IMR-90 (cell line): ENCODE data around the gene ZDHHC14. TPM values are rescaled to one million over a fixed set of nuclear protein-coding genes. Genes with fewer than 3 reads are reported as not detected.

Source experiments
- ATAC-seq: fragments of 200-7000 bp; cut with Tn5 transposase; 2 replicates; pipeline ENCODE4 v1.9.1; 2020; ENCODE audit warnings: low read depth, mild to moderate bottlenecking, moderate library complexity
- BruUV-seq: library from RNA; stranded (reverse); fragments of 400-500 nt; replicated peaks from 2 replicates; lab custom pipeline; 2021; lab: Mats Ljungman, UMichigan
- CTCF ChIA-PET: fragments of 300-600 bp; formaldehyde crosslinking; extraction: SDS; loops from one replicate; lab custom pipeline; 2021; ENCODE audit warnings: antibody characterized with exemption; lab: Yijun Ruan, JAX
- POLR2A ChIA-PET: fragments of 300-600 bp; sonication (Branson Sonifier 250); formaldehyde crosslinking; loops from one replicate; lab custom pipeline; 2022; ENCODE audit warnings: antibody characterized with exemption; ENCODE audit not compliant: unreplicated experiment; lab: Charles Lee
- DNase-seq: peaks from one replicate; pipeline ENCODE4 v3.0.0; 2013
- H2AFZ ChIP-seq: replicated peaks from 2 replicates; pipeline ENCODE3; 2013; ENCODE audit warnings: low read length, mild to moderate bottlenecking; ENCODE audit not compliant: poor library complexity
- H2AK5ac ChIP-seq: 2 replicates; pipeline ENCODE4 v1.6.1; 2013; ENCODE audit warnings: low read depth, low read length, inconsistent platforms
- H2AK9ac ChIP-seq: replicated peaks from 2 replicates; pipeline ENCODE3; 2013; ENCODE audit warnings: mild to moderate bottlenecking, low read depth, low read length, moderate library complexity; ENCODE audit not compliant: poor library complexity
- H2BK120ac ChIP-seq: 2 replicates; pipeline ENCODE4 v1.6.1; 2013; ENCODE audit warnings: low read depth, low read length, inconsistent platforms
- H2BK15ac ChIP-seq: 3 replicates; pipeline ENCODE4 v1.6.1; 2013; ENCODE audit warnings: low read depth, low read length, inconsistent platforms
- H2BK20ac ChIP-seq: 2 replicates; pipeline ENCODE4 v1.6.1; 2013; ENCODE audit warnings: low read depth, mild to moderate bottlenecking, inconsistent platforms, low read length, moderate library complexity
- H2BK5ac ChIP-seq: 2 replicates; pipeline ENCODE4 v1.6.1; 2013; ENCODE audit warnings: mild to moderate bottlenecking, low read depth, low read length, inconsistent platforms; ENCODE audit not compliant: poor library complexity, severe bottlenecking
- H3K14ac ChIP-seq: replicated peaks from 2 replicates; pipeline ENCODE4 v1.6.1; 2013; ENCODE audit warnings: low read depth, low read length, inconsistent platforms
- H3K18ac ChIP-seq: 2 replicates; pipeline ENCODE4 v1.6.1; 2013; ENCODE audit warnings: low read depth, low read length, control low read depth
- H3K23ac ChIP-seq: 2 replicates; pipeline ENCODE4 v1.6.1; 2013; ENCODE audit warnings: low read depth, low read length, inconsistent platforms
- H3K27ac ChIP-seq: 2 replicates; pipeline ENCODE4 v1.5.1; 2013; ENCODE audit warnings: mild to moderate bottlenecking, control low read depth, low read length; ENCODE audit not compliant: insufficient read depth
- H3K27me3 ChIP-seq: 2 replicates; pipeline ENCODE4 v1.6.1; 2013; ENCODE audit warnings: low read length; ENCODE audit not compliant: control insufficient read depth, insufficient read depth
- H3K36me3 ChIP-seq: 2 replicates; pipeline ENCODE4 v1.6.1; 2013; ENCODE audit warnings: low read length, mixed read lengths; ENCODE audit not compliant: control insufficient read depth, insufficient read depth
- H3K4ac ChIP-seq: 2 replicates; pipeline ENCODE4 v1.6.1; 2013; ENCODE audit warnings: low read depth, low read length, inconsistent platforms
- H3K4me1 ChIP-seq: 2 replicates; pipeline ENCODE4 v1.6.1; 2013; ENCODE audit warnings: low read length, mixed read lengths; ENCODE audit not compliant: control insufficient read depth, insufficient read depth
- H3K4me2 ChIP-seq: 2 replicates; pipeline ENCODE4 v1.6.1; 2013; ENCODE audit warnings: low read depth, mild to moderate bottlenecking, control low read depth, low read length, moderate library complexity
- H3K4me3 ChIP-seq: 2 replicates; pipeline ENCODE4 v1.5.1; 2013; ENCODE audit warnings: low read depth, mild to moderate bottlenecking, control low read depth, low read length, moderate library complexity; ENCODE audit not compliant: insufficient read depth
- H3K56ac ChIP-seq: 2 replicates; pipeline ENCODE4 v1.6.1; 2013; ENCODE audit warnings: low read length, inconsistent platforms; ENCODE audit not compliant: insufficient read depth; ENCODE audit errors: extremely low read depth
- H3K79me1 ChIP-seq, 2 experiments: 2 replicates each; pipeline ENCODE4 v1.6.1; 2013; ENCODE audit warnings: low read length in 2 of 2, inconsistent platforms in 1 of 2, low read depth in 1 of 2
- H3K9ac ChIP-seq: 2 replicates; pipeline ENCODE4 v1.6.1; 2013; ENCODE audit warnings: low read depth, low read length, control low read depth
- H3K9me1 ChIP-seq: 2 replicates; pipeline ENCODE4 v1.6.1; 2013; ENCODE audit warnings: low read length, inconsistent platforms; ENCODE audit not compliant: insufficient read depth
- H3K9me3 ChIP-seq: 2 replicates; pipeline ENCODE4 v1.6.1; 2013; ENCODE audit warnings: low read length; ENCODE audit not compliant: control insufficient read depth, insufficient read depth
- H4K20me1 ChIP-seq: 2 replicates; pipeline ENCODE4 v1.6.1; 2013; ENCODE audit warnings: low read length, inconsistent platforms; ENCODE audit not compliant: insufficient read depth
- H4K5ac ChIP-seq: 2 replicates; pipeline ENCODE4 v1.6.1; 2013; ENCODE audit warnings: mild to moderate bottlenecking, low read depth, low read length, control low read depth
- H4K8ac ChIP-seq, 2 experiments: 2 replicates each; pipeline ENCODE4 v1.6.1; 2013; ENCODE audit warnings: low read depth in 2 of 2, low read length in 2 of 2, control low read depth in 1 of 2, inconsistent platforms in 1 of 2
- H4K91ac ChIP-seq: 2 replicates; pipeline ENCODE4 v1.6.1; 2013; ENCODE audit warnings: low read depth, low read length, inconsistent platforms; ENCODE audit not compliant: insufficient read depth
- BHLHE40 ChIP-seq: fragments of 150-350 bp; IDR thresholded peaks from 2 replicates; pipeline ENCODE4 v1.6.1; 2016; ENCODE audit warnings: mild to moderate bottlenecking, low read depth, low read length
- CEBPB ChIP-seq: IDR thresholded peaks from 2 replicates; pipeline ENCODE4 v1.6.1; 2012; ENCODE audit warnings: low read depth, low read length, improper control_type of control experiment
- CHD1 ChIP-seq: IDR thresholded peaks from 2 replicates; pipeline ENCODE4 v1.6.1; 2012; ENCODE audit warnings: low read depth, low read length, improper control_type of control experiment
- FOS ChIP-seq: fragments of 150-350 bp; IDR thresholded peaks from 2 replicates; pipeline ENCODE4 v1.6.1; 2016; ENCODE audit warnings: low read depth, low read length
- MAFK ChIP-seq: IDR thresholded peaks from 2 replicates; pipeline ENCODE4 v1.6.1; 2012; ENCODE audit warnings: low read depth, low read length, improper control_type of control experiment
- MAZ ChIP-seq: IDR thresholded peaks from 2 replicates; pipeline ENCODE4 v1.6.1; 2012; ENCODE audit warnings: low read depth, mild to moderate bottlenecking, low read length, improper control_type of control experiment, moderate library complexity, borderline replicate concordance
- MXI1 ChIP-seq: IDR thresholded peaks from 2 replicates; pipeline ENCODE4 v1.6.1; 2012; ENCODE audit warnings: low read depth, mild to moderate bottlenecking, low read length, moderate library complexity, borderline replicate concordance
- NFE2L2 ChIP-seq: fragments of 150-350 bp; IDR thresholded peaks from 2 replicates; pipeline ENCODE4 v1.6.1; 2016; ENCODE audit warnings: low read depth, mild to moderate bottlenecking, low read length
- POLR2A ChIP-seq: IDR thresholded peaks from 2 replicates; pipeline ENCODE4 v1.6.1; 2012; ENCODE audit warnings: mild to moderate bottlenecking, low read depth, low read length
- RAD21 ChIP-seq: IDR thresholded peaks from 2 replicates; pipeline ENCODE4 v1.6.1; 2012; ENCODE audit warnings: low read length, improper control_type of control experiment
- RCOR1 ChIP-seq: IDR thresholded peaks from 2 replicates; pipeline ENCODE4 v1.6.1; 2012; ENCODE audit warnings: mild to moderate bottlenecking, low read length, improper control_type of control experiment; ENCODE audit not compliant: insufficient replicate concordance
- RFX5 ChIP-seq: IDR thresholded peaks from 2 replicates; pipeline ENCODE4 v1.8.0; 2012; ENCODE audit warnings: low read depth, mild to moderate bottlenecking, low read length, moderate library complexity
- SMC3 ChIP-seq: fragments of 150-350 bp; IDR thresholded peaks from 2 replicates; pipeline ENCODE4 v1.6.1; 2016; ENCODE audit warnings: low read depth, mild to moderate bottlenecking, antibody characterized with exemption, low read length, moderate library complexity
- WGBS, 2 experiments: methylation state at CpG; one replicate each; pipeline versions ENCODE4 v1.1.5 to v1.1.7; 2013; ENCODE audit warnings: missing lambda C conversion rate in 2 of 2; ENCODE audit not compliant: insufficient read length in 1 of 2; ENCODE audit errors: extremely low coverage in 2 of 2; 5-methylcytosine and 5-hydroxymethylcytosine counted together
- dilution Hi-C: fragments of 300-500 bp; cut with HindIII; formaldehyde crosslinking; loops from one replicate; pipeline ENCODE4 v1.14.3; 2018; ENCODE audit warnings: low sequenced_read_pairs; ENCODE audit not compliant: unreplicated experiment
- in situ Hi-C: fragments of 300-500 bp; cut with MboI; formaldehyde crosslinking; loops from 3 replicates; pipeline ENCODE4 v1.14.3; 2019; ENCODE audit warnings: low sequenced_read_pairs, inconsistent platforms, mixed read lengths
- intact Hi-C: fragments of 100-400 bp; cut with micrococcal nuclease; formaldehyde crosslinking; loops from 2 replicates; pipeline ENCODE4 v1.10.0; 2022
- polyA plus RNA-seq, 3 experiments: library from polyadenylated mRNA; depleted of rRNA; stranded (reverse); fragments of >200 nt; gene quantifications; 2 replicates each; pipeline ENCODE4 v1.2.3, GENCODE V29; 2012; ENCODE audit warnings: low replicate concordance in 1 of 3
- total RNA-seq: library from RNA; depleted of rRNA; stranded (reverse); fragments of >200 nt; gene quantifications from 2 replicates; pipeline ENCODE4 v1.2.3, GENCODE V29; 2012
- TF ChIP-seq, protein P1 (sequence below): fragments of 150-350 bp; IDR thresholded peaks from 2 replicates; pipeline ENCODE4 v1.6.1; 2017; ENCODE audit warnings: mild to moderate bottlenecking, antibody characterized with exemption, low read length, low read depth
- TF ChIP-seq, protein P2 (sequence below): conservative IDR thresholded peaks from 2 replicates; pipeline ENCODE4 v1.5.1; 2012; ENCODE audit warnings: mild to moderate bottlenecking, low read depth, low read length, improper control_type of control experiment
- TF ChIP-seq, protein P3 (sequence below): fragments of 150-350 bp; IDR thresholded peaks from 2 replicates; pipeline ENCODE4 v1.6.1; 2016; ENCODE audit warnings: low read depth, mild to moderate bottlenecking, low read length, moderate library complexity, borderline replicate concordance

Gene ZDHHC14
- total and polyA plus RNA-seq, 2 of the 4 experiments (the other 2 are of a cell fraction): 0.90 to 2.0 TPM

DNA sequence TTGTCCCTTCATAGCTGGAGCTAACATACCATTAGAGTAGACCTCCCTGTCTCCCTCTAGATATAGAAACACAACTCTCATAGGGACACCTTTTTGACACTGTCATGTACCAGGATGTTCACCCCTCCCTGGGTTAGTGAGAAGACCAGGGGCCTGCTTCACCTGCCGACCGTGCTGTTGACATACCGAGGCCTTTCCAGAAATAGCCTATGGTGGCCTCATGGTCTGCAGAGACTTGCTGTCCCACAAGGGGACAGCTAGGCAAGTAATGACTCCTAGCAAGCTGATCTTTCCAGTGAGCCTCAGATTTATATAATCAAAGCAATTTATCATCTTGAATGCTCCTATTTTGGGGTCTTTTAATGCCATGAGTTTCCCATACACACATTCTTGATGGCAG, 15.0 kb downstream of the ZDHHC14 start:
- Histone ChIP-seq H3K4me1 (no peaks in the 10 kb centered on the region; the same call in 1 of the 2 replicates), H4K91ac (no peak overlapping the region), H3K79me1 (no peaks in the 10 kb centered on the region), H3K4me2 (no peak overlapping the region), H4K5ac (no peak overlapping the region), H3K4ac (no peak overlapping the region), H3K18ac (no peak overlapping the region), H3K9ac (no peak overlapping the region), H2BK5ac (no peak overlapping the region), H3K23ac (no peak overlapping the region), H3K36me3 (no peaks in the 10 kb centered on the region), H2BK20ac (no peak overlapping the region), H3K14ac (no peak overlapping the region), H3K4me3 (no peak overlapping the region), H4K20me1 (no peaks in the 10 kb centered on the region), H2BK15ac (no peak overlapping the region), H3K27me3 (no peaks in the 10 kb centered on the region), H3K9me1 (peaks cover 2% of the 10 kb centered on the region; the same call in 1 of the 2 replicates), H4K8ac (no peak overlapping the region), H2BK120ac (no peak overlapping the region), H3K56ac (no peak overlapping the region), H2AK9ac (no peak overlapping the region), H2AK5ac (no peak overlapping the region), H3K27ac (no peak overlapping the region), H2AFZ (no peak overlapping the region), H3K9me3 (peaks cover 5% of the 10 kb centered on the region)
- no peak for TF ChIP-seq CEBPB
- TF ChIP-seq CHD1: no peak
- TF ChIP-seq, protein P1, sequence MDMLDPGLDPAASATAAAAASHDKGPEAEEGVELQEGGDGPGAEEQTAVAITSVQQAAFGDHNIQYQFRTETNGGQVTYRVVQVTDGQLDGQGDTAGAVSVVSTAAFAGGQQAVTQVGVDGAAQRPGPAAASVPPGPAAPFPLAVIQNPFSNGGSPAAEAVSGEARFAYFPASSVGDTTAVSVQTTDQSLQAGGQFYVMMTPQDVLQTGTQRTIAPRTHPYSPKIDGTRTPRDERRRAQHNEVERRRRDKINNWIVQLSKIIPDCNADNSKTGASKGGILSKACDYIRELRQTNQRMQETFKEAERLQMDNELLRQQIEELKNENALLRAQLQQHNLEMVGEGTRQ: no peak
- no peak for TF ChIP-seq RCOR1
- no peak for TF ChIP-seq MAZ
- TF ChIP-seq, protein P2, sequence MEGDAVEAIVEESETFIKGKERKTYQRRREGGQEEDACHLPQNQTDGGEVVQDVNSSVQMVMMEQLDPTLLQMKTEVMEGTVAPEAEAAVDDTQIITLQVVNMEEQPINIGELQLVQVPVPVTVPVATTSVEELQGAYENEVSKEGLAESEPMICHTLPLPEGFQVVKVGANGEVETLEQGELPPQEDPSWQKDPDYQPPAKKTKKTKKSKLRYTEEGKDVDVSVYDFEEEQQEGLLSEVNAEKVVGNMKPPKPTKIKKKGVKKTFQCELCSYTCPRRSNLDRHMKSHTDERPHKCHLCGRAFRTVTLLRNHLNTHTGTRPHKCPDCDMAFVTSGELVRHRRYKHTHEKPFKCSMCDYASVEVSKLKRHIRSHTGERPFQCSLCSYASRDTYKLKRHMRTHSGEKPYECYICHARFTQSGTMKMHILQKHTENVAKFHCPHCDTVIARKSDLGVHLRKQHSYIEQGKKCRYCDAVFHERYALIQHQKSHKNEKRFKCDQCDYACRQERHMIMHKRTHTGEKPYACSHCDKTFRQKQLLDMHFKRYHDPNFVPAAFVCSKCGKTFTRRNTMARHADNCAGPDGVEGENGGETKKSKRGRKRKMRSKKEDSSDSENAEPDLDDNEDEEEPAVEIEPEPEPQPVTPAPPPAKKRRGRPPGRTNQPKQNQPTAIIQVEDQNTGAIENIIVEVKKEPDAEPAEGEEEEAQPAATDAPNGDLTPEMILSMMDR: no peak
- no peak for TF ChIP-seq MXI1
- no peak for TF ChIP-seq NFE2L2
- no peak for TF ChIP-seq RFX5
- no peak for TF ChIP-seq POLR2A
- no peak for TF ChIP-seq RAD21
- no peak for TF ChIP-seq MAFK
- no peak for TF ChIP-seq FOS
- TF ChIP-seq BHLHE40: no peak
- TF ChIP-seq, protein P3, sequence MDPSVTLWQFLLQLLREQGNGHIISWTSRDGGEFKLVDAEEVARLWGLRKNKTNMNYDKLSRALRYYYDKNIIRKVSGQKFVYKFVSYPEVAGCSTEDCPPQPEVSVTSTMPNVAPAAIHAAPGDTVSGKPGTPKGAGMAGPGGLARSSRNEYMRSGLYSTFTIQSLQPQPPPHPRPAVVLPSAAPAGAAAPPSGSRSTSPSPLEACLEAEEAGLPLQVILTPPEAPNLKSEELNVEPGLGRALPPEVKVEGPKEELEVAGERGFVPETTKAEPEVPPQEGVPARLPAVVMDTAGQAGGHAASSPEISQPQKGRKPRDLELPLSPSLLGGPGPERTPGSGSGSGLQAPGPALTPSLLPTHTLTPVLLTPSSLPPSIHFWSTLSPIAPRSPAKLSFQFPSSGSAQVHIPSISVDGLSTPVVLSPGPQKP: no peak
- no peak for TF ChIP-seq SMC3
- no TSS peak for BruUV-seq
- dilution Hi-C loops (no loop called here), intact Hi-C loops (no loop called here), in situ Hi-C loops (no loop called here)
- DNase-seq (no peak), ATAC-seq (no peak)
- ChIA-PET CTCF (no interaction called here), POLR2A (no interaction called here)
- 100% methylated on average over 2 of the region's 3 CpGs; no CpG with 5 or more reads in 1 of the 2 experiments for WGBS, 2 experiments
